NCI-H2227 treated with DMSO at 0.1 percent for 48 hours (cell line): ENCODE data around the gene PTTG2.
A peak's percentile ranks its signal among the peaks of the same experiment; 100 is the strongest.
"Not testable (repeated sequence)": the region's sequence is repeated elsewhere in the genome, so short reads cannot be mapped to it uniquely, and the experiment has no call there.

Source experiments
- DNase-seq: peaks from one replicate; lab custom pipeline; 2025; lab: John Stamatoyannopoulos, UW

Gene PTTG2

DNA sequence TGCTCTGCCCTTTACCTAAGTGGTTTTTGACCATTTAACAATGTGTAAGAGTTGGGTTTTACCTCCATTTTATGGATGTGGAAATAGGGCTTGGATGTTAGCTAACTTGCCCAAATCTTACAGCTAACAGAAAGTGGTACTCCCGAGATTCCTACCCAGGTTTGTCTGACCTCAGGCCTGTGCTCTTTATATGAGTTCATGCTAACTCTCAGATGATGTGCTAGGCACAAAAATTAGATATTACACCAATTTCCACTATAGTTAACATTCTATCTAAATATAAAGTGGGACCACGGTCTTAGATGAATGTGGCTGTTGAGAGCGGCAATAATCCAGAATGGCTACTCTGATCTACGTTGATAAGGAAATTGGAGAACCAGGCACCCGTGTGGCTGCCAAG is at the start of gene PTTG2:
Gene PTTG2 (plus strand): TSS at position 301 of the 400 bp plus-strand sequence. CDS start 37 bp downstream, at position 338.
- DNase-seq = no peak

DNA sequence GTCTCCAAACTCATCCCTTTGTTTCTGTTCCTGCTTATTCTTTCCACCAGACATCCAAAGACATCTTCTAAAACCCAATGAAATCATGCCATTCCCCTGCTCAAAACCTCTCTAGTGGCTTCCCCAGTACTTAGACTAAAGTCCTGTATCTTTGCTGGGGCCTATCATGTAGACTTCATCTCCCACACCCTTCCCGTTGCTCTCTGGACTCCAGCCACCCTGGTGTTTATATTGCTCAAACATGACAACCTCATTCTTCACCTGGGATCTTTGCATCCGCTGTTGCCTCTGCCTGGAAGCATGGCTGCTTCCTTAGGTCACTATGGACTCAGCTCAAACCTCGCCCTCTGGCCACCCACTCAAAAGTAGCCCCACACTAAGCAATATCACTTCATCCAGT is 45.7 kb upstream of the PTTG2 start:
- no peak for DNase-seq

DNA sequence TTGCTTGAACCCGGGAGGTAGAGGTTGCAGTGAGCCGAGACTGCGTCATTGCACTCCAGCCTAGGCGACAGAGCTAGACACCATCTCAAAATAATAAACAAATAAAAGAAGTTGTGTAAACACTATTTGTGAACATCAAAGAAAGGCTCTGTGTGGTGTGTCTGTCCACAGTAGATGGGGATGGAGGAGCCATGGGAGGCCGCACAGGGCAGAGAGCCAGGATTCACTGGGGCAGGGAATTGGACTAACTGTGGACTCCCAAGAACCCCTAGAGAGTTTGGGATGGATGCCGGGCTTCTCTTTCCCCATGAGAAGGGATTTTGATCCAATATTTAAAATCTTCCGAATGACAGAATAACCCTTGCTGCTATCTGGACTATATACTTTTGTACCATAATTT is 42.8 kb upstream of the PTTG2 start:
- DNase-seq = no peak

DNA sequence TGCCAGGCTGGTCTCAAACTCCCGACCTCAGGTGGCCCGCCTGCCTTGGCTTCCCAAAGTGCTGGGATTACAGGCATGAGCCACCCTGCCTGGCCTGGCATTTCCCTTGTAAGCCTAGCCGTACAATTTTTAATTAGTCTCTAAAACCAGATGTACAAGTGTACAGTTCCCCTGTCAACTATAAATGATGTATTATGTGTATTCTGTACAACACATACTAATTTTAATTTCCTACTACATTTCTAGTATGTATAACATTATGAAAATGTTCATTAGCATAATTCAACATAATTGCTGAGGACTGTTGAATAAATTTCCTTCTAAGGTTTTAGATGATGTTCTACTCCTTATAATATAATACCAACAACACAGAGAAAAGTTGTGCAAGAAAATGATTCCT is 41.5 kb upstream of the PTTG2 start:
- DNase-seq = no peak

DNA sequence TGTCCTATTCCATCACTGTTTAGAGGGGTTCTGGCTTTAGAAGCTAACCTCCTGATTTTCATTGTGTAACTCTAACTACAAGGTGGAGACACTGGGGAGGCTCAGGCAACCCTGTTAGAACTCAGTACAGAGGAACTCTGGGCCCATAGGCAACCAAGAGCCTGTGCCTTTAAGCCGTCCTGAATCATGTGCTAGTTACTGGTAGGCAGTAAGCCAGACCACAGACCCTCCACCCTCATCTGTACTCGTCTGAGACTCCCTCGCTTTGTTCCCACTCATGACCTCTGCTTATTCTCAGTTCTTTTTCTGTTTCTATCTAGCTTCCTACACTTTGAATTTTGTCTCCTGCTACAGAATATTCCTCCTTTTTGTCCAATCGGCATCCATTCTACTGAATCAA is 37.9 kb upstream of the PTTG2 start:
- DNase-seq = no peak

DNA sequence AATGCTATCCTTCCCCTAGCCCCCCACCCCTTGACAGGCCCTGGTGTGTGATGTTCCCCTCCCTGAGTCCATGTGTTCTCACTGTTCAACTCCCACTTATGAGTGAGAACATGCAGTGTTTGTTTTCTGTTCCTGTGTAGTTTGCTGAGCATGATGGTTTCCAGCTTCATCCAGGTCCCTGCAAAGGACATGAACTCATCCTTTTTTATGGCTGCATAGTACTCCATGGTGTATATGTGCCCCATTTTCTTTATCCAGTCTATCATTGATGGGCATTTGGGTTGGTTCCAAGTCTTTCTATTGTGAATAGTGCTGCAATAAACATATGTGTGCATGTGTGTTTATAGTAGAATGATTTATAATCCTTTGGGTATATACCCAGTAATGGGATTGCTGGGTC is 37.1 kb upstream of the PTTG2 start:
- DNase-seq = not testable (repeated sequence)

DNA sequence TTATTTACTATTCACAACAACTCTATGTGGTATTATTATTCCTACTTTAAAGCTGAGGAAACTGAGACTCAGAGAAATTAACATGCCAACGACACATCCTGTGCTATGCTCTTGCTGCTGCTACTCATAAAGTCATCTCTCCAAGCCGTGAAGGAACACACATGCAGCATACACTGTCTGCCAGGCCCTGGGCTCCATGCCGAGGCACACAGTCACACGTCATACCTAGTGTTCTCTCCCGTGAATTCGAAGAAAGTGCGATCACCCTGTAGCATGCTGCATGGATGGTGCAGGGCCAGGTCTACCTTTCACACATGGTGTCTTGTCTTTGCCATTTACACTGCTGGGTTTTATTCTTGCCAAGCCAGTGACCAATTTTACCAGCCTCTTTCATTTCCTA is 35.3 kb upstream of the PTTG2 start:
- no peak for DNase-seq

DNA sequence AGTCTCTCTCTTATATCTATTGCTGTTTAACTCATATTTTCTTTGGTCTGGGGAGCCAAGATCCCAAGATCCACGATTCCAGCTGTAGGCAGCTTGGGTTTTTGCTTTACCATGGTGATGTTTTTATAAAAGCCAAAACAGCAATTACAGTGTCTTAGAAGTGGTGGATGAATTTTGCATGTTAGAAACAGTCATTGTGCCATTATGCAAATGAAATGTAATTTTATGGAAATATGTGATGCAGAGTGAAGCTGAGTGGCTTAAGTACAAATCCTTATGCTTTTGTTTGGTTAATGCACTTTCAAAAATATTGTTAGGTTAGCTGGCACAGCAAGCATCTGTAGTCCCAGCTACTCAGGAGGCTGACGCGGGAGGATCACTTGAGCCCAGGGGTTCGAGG is 32.8 kb upstream of the PTTG2 start:
- DNase-seq = no peak

DNA sequence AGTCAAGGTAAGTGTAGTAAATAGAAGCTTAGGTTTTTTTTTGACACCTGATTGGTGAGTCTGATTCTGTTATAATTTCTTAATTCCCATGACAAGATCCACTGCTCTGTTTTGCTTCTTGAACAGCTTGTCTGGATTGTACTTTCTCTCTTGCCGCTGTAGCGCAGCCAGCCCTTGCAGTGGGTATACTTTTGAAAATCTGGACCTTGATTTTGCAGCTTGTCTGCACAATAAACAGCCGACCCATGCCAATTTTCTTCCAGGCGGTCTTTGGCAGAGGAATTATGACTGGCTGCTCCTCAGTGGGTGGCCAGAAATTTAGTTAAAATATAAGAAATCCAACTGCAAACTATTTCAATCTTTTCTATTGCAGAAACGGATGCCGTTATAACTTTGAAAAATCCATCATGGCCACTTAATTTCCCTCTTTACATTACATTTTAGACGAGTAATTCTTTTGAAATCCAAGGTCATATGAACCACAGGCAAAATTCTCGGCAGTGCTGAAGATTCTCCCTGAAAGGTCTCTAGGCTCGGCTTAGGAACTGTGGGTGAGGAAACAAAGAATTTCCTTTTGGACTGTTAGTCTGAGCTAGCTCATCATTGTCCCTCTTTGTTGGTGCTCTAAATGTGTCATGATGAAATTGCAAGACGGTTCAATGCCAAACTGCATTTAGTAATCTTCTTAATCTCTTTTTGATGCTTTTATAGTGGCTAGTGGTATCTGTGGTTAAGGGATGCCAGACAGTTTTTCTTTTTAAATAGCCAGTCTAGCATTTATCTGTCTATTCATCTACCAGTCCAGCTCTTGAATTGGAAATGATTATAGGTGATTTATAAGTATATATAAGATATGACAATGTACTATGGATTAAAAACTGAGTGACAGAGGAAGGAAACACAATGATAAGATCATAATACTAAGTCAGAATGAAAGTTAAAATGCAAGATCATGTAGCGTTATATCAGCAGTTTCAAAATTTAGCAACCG is 31.5 kb upstream of the PTTG2 start:
- DNase-seq = no peak

DNA sequence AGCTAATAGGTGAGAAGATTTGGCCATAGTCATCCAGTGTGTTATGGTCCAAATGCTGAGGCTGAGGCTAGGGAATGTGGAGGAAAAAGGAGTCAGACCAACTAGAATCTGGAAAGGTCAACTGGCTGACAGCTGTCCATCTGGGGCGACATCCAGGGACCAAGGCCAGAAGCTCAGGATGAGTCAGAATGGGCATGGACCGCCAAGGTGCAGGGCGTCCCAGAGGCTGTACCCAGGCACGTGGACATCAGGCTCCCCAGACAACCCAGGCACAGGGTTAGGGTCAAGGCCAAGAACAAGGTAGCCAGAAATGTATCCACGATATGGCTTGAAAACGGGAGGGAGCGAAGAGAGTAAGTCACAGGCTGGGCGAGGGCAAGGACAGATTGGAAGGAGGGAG is 26.1 kb upstream of the PTTG2 start:
- no peak for DNase-seq

DNA sequence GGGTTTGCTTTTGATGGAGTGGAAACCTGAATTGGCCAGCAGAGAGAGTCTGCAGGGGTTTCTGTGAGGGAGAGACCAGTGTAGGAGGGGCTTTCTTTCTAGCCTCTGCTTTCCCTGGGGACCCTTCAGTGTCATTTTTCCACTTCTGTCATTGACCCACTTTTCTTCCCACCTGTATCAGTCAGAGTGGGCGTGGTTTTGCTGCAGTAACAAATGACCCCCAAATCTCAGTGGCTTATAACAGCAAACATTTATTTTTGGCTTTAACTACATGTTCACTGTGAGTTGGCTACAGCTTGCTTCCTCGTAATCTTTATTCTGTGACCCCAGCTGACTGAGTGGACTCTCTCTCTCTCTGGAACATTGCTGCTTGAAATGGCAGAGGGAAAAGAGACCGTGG is 25.6 kb upstream of the PTTG2 start:
- DNase-seq = no peak

DNA sequence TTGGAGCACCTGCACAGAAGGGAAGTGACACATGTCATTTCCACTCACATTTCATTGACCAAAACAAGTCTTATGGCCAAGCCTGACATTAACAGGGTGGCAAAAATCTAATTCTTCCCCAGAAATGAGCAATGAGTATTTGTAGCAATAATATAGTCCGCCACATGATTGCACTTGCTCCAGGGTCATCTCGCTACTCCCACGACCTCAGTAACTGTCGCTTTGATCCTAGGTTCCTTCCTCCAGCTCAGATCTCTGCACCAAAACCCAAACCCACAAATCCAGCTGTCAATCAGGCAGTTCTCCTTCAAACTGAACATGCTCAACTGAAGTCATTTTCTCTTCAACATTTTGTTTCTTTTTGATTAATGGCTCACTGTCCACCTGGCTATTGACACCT is 25.2 kb upstream of the PTTG2 start:
- DNase-seq = no peak

DNA sequence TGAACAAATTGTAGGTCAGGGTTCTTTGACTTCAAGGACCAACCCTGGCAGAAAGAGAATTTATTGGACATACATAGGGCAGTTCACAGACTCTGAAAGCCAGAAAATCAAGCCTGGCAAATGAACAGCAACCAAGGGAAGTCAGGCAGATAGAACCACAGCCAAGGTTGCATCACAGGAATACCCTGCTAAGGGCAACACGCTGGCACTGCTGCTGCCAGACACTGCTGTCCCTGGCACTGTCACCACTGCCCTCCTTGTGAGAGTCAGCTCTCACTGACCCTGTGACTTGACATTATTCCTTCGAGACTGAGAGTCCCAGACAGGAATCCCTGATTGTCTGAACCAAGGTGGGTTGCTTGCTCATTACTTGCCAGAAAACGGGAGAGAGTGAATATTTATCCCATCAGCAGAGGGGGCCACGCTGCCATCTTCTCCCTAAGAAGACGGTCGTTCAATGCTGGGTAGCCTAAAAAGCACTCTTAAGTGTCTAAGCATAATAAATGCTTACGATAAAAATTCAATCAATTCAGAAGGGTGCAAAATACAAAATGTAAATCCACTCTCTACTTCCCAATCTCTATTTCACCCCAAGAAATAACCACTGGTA is 23.2 kb upstream of the PTTG2 start:
- DNase-seq = no peak

DNA sequence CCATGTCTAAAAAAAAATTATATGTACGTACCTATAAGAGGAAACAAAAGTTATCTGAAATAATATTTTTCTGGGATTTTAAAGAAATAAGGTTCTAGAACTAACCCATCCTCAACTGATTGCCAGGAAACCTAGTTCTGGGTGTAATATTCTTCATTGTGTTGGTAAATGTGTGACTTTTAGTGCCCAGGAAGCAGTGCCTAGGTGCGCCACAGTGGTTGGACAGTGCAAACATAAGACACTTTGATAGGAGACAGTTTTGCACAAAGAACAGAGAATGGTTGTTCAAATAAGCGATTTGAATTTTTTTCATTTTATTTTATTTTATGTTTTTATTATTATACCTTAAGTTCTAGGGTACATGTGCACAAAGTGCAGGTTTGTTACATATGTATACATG is 22.0 kb upstream of the PTTG2 start:
- DNase-seq = no peak

DNA sequence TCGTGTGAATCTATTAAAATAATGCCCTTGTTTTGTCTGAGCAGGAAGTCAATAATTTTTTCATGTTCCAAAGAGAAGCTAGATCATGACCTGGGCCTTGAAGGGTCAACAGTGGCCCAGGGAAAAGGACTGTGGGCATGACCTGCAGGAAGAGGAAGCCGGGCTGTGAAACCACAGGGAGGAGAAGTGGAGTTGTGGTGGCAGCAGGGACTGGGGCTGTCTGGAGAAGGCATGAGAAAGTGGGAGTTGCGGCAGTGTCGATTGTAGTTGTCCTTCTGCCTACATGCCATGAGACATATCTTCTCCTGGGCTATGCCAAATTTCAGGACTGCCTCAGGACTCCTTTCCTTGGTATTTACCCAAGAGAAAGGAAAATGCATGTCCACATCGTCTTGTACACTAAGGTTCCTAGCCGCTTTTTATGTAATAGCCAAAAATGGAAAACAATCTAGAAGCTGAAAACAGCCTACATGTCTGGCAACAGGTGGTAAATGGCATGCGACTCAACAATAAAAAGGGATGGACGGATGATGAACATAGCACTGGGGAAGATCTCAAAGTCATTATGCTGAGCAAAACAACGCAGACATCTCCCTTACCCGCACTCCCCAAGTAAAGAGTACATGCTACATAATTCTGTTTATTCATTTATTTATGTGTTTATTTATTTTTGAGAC is 13.6 kb upstream of the PTTG2 start:
- DNase-seq = no peak

DNA sequence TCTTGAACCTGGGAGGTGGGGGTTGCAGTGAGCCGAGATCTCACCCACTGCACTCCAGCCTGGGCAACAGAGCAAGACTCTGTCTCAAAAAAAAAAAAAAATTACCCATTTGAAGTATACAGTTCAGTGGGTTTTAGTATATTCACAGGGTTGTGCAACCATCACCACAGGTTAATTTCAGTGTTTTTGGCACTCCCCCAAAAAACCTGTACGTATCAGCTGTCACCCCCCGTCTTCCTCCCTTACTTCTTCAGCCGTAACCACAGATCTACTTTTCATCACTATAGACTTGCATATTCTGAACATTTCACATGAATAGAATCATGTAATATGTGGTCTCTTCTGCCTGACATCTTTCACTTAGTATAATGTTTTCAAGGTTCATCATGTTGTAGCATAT is 11.7 kb upstream of the PTTG2 start:
- no peak for DNase-seq

DNA sequence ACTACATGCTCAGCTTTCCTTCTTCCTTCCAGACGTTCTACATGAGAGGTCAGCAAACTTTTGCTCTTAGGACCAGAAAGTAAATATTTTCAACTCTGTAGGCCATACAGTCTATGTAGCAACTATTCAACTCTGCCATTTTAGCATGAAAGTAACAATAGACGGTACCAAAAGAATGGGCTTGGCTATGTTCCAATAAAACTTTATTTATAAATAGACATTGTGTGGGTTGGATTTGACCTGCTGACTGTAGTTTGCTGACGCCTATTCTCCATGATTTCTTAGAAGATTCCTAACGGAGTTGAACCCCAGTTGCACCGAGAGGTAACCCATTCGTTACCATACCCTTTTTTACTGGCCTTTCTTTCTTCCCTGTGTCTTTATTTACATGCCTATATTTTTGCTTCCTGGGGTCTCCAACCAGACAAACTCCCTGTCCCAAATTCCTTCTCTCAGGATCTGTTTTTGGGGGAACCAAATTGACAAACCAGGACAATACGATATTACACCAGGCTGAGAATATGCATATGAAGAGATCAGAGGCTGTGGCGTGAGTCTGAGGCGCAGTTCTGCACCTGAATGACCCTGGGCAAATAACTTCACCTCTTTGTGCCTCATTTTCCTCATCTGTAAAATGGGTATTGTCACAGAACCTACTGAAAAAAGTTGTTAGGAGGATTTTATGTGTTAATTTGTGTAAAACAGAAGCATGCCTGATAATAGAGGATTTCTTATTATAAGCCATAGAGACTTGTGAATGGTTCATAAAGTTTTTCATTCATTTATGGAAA is 10.4 kb upstream of the PTTG2 start:
- no peak for DNase-seq

DNA sequence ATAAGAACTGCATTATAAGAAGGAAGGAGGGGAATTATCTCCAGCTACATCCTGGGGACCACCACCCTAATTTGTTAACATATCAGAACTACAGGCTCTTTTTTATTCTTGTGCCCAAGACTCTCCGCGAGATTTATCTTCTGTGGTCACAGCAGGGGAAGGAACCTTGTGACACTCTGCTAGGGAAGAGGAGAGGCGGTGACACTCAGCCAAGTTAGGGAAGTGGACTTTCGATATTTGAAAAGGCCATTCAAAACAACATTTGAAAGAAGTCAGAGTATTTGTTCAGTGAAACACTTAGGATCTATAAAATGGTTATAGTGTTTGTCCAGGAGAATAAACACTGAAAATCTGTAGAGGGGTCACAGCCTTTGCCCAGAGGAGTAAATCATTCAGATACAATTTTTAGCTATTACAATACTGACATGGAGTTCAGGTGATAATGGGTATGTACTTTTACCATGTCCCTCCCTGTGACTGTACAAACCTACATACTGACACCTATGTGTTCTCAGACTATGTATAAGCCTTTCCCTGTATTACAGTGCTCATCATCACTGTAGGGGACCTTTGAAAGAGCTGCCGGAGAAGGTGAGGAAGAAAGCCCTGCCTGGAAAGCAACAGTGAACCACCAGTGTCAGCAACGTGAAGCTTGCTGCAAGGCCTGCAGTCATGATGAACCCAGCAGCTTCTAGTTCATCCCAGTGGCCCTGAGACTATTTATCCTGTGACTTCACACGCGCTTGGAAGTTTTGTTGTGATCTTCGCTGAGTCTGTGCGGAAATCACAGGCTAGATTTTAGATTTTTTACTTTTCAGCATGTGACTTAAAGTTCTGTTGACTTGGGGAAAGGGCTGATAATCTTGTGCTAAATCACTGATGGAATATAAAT is 8.5 kb upstream of the PTTG2 start:
- DNase-seq = no peak

DNA sequence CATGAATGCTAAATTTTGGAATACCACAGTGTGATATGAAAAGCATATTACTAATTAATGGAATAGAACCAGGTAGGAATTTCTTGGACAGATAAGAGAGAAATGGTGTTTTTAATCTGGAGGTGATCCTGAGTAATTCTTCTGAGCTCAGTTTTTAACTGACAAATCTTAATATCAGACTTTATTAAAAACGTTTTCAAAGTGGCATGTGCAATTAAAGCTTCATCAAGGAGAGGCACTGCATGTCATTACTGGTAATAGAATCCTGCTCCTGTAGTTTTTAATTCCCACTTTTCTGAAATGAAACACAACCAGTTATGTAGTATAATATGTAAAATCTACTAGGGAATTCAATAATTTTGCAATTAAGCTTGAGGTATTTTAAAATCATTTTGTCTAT is 7.0 kb upstream of the PTTG2 start:
- no peak for DNase-seq

DNA sequence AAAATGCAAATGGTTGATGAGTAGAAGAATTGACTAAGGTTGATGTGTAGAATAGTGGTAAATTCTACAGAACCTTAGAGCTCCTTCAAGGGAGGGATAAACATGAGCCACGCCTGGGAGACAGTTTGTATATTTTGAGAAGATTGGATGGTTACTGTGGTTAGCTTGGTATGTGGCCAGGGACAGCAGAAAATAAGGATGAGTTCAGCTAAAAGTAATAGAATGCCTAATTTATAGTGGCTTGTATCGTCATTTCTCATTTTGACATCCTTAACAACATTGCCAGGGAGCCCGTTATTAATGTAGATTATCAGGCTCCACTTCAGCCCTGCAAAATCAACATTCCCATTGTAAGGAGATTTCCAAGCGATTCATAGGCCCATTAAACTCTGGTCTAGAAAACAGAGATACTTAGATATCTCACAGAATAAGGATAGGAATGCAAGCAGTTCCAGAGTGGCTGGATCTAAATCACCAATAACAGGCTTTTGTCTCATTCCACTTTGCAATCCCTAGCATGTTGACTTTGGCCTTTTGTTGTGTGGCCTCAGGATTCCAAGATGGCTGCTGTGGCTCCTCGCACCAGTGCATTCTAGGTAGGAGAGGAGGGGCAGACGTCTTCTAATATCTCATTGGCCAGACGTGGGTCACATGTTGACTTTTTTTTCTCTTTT is 6.4 kb upstream of the PTTG2 start:
- peak; percentile 31 for DNase-seq

DNA sequence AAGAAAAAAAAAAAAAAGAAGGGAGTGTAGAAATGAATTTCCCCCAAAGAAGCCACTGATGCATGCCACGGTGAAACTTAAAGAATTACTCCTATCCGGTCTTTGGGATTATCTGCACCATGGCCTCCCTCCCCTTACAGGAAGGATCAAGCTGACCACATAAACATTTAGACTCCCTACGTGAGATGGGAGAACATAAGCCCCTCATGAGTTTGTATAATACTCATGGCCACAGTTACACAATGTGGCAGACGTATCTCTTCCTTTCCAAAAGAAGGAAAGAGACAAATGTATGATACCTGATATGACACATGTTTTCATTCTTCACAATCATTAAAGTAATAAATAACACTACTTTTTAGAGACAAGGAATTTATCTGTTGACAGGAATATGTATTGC is 3.3 kb upstream of the PTTG2 start:
- no peak for DNase-seq
